HEK293 (cell line): ENCODE data around the gene GRK5.

ENCODE experiments used
- BCL11A ChIP-seq: fragments of 450-650 bp; formaldehyde crosslinking; IDR thresholded peaks from 2 replicates; pipeline ENCODE4 v1.5.1; 2016; ENCODE audit warnings: low read depth, missing biosample characterization, missing genetic modification characterization
- CTCF ChIP-seq: fragments of 450-650 bp; formaldehyde crosslinking; IDR thresholded peaks from 2 replicates; pipeline ENCODE4 v1.5.1; 2016; ENCODE audit warnings: missing biosample characterization, missing genetic modification characterization
- MZF1 ChIP-seq: fragments of 450-650 bp; formaldehyde crosslinking; IDR thresholded peaks from 2 replicates; pipeline ENCODE4 v1.5.1; 2017; ENCODE audit warnings: missing biosample characterization, missing genetic modification characterization, borderline replicate concordance
- PRDM10 ChIP-seq: fragments of 450-650 bp; formaldehyde crosslinking; IDR thresholded peaks from 2 replicates; pipeline ENCODE4 v1.5.1; 2016; ENCODE audit warnings: missing biosample characterization, missing genetic modification characterization
- TCF7L2 ChIP-seq: IDR thresholded peaks from 2 replicates; pipeline ENCODE4 v1.6.1; 2011; ENCODE audit warnings: low read depth, mild to moderate bottlenecking, inconsistent platforms, low read length, moderate library complexity, borderline replicate concordance
- ZBTB10 ChIP-seq: fragments of 450-650 bp; formaldehyde crosslinking; IDR thresholded peaks from 2 replicates; pipeline ENCODE4 v1.5.1; 2016; ENCODE audit warnings: missing biosample characterization, missing genetic modification characterization
- ZBTB17 ChIP-seq: fragments of 450-650 bp; formaldehyde crosslinking; IDR thresholded peaks from 2 replicates; pipeline ENCODE4 v1.5.1; 2016; ENCODE audit warnings: missing biosample characterization, missing genetic modification characterization
- ZBTB20 ChIP-seq: fragments of 450-650 bp; formaldehyde crosslinking; IDR thresholded peaks from 2 replicates; pipeline ENCODE4 v1.5.1; 2016; ENCODE audit warnings: missing biosample characterization, missing genetic modification characterization
- ZNF248 ChIP-seq: fragments of 450-650 bp; formaldehyde crosslinking; IDR thresholded peaks from 2 replicates; pipeline ENCODE4 v1.5.1; 2017; ENCODE audit warnings: missing biosample characterization, missing genetic modification characterization
- ZNF629 ChIP-seq: fragments of 450-650 bp; formaldehyde crosslinking; IDR thresholded peaks from 2 replicates; pipeline ENCODE4 v1.5.1; 2017; ENCODE audit warnings: missing biosample characterization, missing genetic modification characterization
- ZNF707 ChIP-seq: fragments of 450-650 bp; formaldehyde crosslinking; IDR thresholded peaks from 2 replicates; pipeline ENCODE4 v1.5.1; 2016; ENCODE audit warnings: missing biosample characterization, missing genetic modification characterization

GRCh38 chr10:119327096-119327745 is 119.8 kb downstream of the GRK5 start:
- TF ChIP-seq ZBTB10 (tag by site-specific recombination) = no peak
- TF ChIP-seq MZF1 (tag by site-specific recombination) = no peak
- TF ChIP-seq CTCF (tag by site-specific recombination) = no peak
- TF ChIP-seq ZNF707 (tag by site-specific recombination) = no peak
- no peak for TF ChIP-seq BCL11A (tag by site-specific recombination)
- TF ChIP-seq PRDM10 = no peak
- no peak for TF ChIP-seq ZNF629 (tag by site-specific recombination)
- no peak for TF ChIP-seq ZBTB20 (tag by site-specific recombination)
- TF ChIP-seq ZBTB17 (tag by site-specific recombination) = no peak
- no peak for TF ChIP-seq TCF7L2
- no peak for TF ChIP-seq ZNF248 (tag by site-specific recombination)
